Osteocyte (in vitro differentiated cells): ENCODE measurements around the gene CD83. TPM values are rescaled to one million over a fixed set of nuclear protein-coding genes. Genes with fewer than 3 reads are reported as not detected.

Experiments used
- DNase-seq: peaks from one replicate; pipeline ENCODE4 v3.0.0; 2021; ENCODE audit warnings: mixed read lengths; ENCODE audit not compliant: unreplicated experiment; ENCODE audit errors: extremely low spot score
- H3K27ac Mint-ChIP-seq: one replicate; pipeline ENCODE4 v1.8.0; 2021; ENCODE audit warnings: mild to moderate bottlenecking, mixed read lengths; ENCODE audit not compliant: unreplicated experiment
- H3K27me3 Mint-ChIP-seq: one replicate; pipeline ENCODE4 v1.8.0; 2021; ENCODE audit warnings: mixed read lengths; ENCODE audit not compliant: unreplicated experiment
- H3K36me3 Mint-ChIP-seq: one replicate; pipeline ENCODE4 v1.8.0; 2021; ENCODE audit warnings: mixed read lengths; ENCODE audit not compliant: unreplicated experiment
- H3K4me1 Mint-ChIP-seq: one replicate; pipeline ENCODE4 v1.8.0; 2021; ENCODE audit warnings: mixed read lengths; ENCODE audit not compliant: unreplicated experiment
- H3K4me3 Mint-ChIP-seq: one replicate; pipeline ENCODE4 v1.8.0; 2021; ENCODE audit warnings: mild to moderate bottlenecking, moderate library complexity, mixed read lengths; ENCODE audit not compliant: unreplicated experiment
- H3K9me3 Mint-ChIP-seq: one replicate; pipeline ENCODE4 v1.8.0; 2021; ENCODE audit warnings: mixed read lengths; ENCODE audit not compliant: unreplicated experiment
- CTCF ChIP-seq: fragments of 200-600 bp; sonication (generic); IDR thresholded peaks from 2 replicates; pipeline ENCODE4 v1.5.0; 2021; ENCODE audit warnings: antibody characterized with exemption, mild to moderate bottlenecking, moderate library complexity
- total RNA-seq: library from RNA; stranded (reverse); gene quantifications from 2 replicates; pipeline ENCODE4 v1.2.1, GENCODE V29; 2021

CD83 gene
- total RNA-seq, 1 donor from 2014 or later = 1.4 TPM

GRCh38 chr6:14120546-14120945 lies 3.0 kb downstream of the CD83 start:
- no peaks in the 10 kb centered on the region for H3K9me3 Mint-ChIP-seq
- H3K36me3 Mint-ChIP-seq = no peaks in the 10 kb centered on the region
- DNase-seq = no peak
- H3K27me3 Mint-ChIP-seq = no peaks in the 10 kb centered on the region
- no peak for TF ChIP-seq CTCF
- no peak overlapping the region for H3K27ac Mint-ChIP-seq
- peaks cover 11% of the 10 kb centered on the region for H3K4me1 Mint-ChIP-seq
- H3K4me3 Mint-ChIP-seq = no peak overlapping the region

GRCh38 chr6:14121936-14122344 lies 4.4 kb downstream of the CD83 start:
- no peak overlapping the region for H3K27ac Mint-ChIP-seq
- no peak for TF ChIP-seq CTCF
- no peaks in the 10 kb centered on the region for H3K36me3 Mint-ChIP-seq
- no peaks in the 10 kb centered on the region for H3K27me3 Mint-ChIP-seq
- no peak for DNase-seq
- H3K4me3 Mint-ChIP-seq = no peak overlapping the region
- H3K9me3 Mint-ChIP-seq = no peaks in the 10 kb centered on the region
- H3K4me1 Mint-ChIP-seq = peaks cover 8% of the 10 kb centered on the region

GRCh38 chr6:14123386-14124111 lies 6.0 kb downstream of the CD83 start:
- no peak for DNase-seq
- H3K9me3 Mint-ChIP-seq = no peaks in the 10 kb centered on the region
- H3K36me3 Mint-ChIP-seq = no peaks in the 10 kb centered on the region
- no peak overlapping the region for H3K4me3 Mint-ChIP-seq
- no peaks in the 10 kb centered on the region for H3K27me3 Mint-ChIP-seq
- H3K4me1 Mint-ChIP-seq = no peaks in the 10 kb centered on the region
- H3K27ac Mint-ChIP-seq = no peak overlapping the region
- TF ChIP-seq CTCF = no peak

GRCh38 chr6:14125346-14125745 lies 7.8 kb downstream of the CD83 start:
- H3K4me3 Mint-ChIP-seq = no peak overlapping the region
- H3K27me3 Mint-ChIP-seq = no peaks in the 10 kb centered on the region
- no peak for TF ChIP-seq CTCF
- DNase-seq = no peak
- H3K4me1 Mint-ChIP-seq = peaks cover 4% of the 10 kb centered on the region
- H3K27ac Mint-ChIP-seq = no peak overlapping the region
- H3K9me3 Mint-ChIP-seq = no peaks in the 10 kb centered on the region
- H3K36me3 Mint-ChIP-seq = no peaks in the 10 kb centered on the region

- Mint-ChIP-seq H3K4me3 (no peak overlapping the region), H3K27ac (no peak overlapping the region), H3K27me3 (no peaks in the 10 kb centered on the region), H3K9me3 (no peaks in the 10 kb centered on the region), H3K36me3 (no peaks in the 10 kb centered on the region), H3K4me1 (peaks cover 4% of the 10 kb centered on the region)
- no peak for TF ChIP-seq CTCF
- DNase-seq = no peak
These were observed 8.6 kb downstream of the CD83 start for GRCh38 chr6:14126191-14126590.
